LNCAP (cell line): ENCODE measurements around the gene C1orf216.

Experiments
- TF ChIP-seq, protein P1 (sequence below): fragments of 450-650 bp; IDR thresholded peaks from 2 replicates; pipeline ENCODE4 v1.5.1; 2017; ENCODE audit warnings: mild to moderate bottlenecking

The C1orf216 gene

GRCh38 chr1:35714921-35715567 is 3.6 kb downstream of the C1orf216 start:
- TF ChIP-seq, protein P1, sequence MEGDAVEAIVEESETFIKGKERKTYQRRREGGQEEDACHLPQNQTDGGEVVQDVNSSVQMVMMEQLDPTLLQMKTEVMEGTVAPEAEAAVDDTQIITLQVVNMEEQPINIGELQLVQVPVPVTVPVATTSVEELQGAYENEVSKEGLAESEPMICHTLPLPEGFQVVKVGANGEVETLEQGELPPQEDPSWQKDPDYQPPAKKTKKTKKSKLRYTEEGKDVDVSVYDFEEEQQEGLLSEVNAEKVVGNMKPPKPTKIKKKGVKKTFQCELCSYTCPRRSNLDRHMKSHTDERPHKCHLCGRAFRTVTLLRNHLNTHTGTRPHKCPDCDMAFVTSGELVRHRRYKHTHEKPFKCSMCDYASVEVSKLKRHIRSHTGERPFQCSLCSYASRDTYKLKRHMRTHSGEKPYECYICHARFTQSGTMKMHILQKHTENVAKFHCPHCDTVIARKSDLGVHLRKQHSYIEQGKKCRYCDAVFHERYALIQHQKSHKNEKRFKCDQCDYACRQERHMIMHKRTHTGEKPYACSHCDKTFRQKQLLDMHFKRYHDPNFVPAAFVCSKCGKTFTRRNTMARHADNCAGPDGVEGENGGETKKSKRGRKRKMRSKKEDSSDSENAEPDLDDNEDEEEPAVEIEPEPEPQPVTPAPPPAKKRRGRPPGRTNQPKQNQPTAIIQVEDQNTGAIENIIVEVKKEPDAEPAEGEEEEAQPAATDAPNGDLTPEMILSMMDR, result no peak

DNA sequence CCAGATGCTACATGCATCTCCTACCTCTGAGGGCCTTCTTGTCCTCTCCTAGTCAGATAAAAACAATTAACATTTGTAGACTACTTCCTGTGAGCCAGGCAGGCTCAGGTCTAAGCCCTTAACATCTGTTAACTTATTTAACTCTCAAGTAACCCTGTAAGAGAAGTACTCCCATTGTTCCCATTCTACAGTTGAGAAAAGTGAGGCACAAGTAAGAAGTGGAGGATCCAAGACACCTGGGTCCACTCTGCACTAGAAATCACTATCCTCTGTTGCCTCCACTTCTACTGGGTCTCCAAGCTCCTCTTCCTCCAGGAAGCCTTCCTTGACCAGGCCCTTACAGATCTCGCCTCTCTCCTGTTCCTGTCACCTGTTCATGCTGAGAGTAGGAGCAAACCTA is 9.7 kb downstream of the C1orf216 start:
- TF ChIP-seq, protein P1, result no peak

DNA sequence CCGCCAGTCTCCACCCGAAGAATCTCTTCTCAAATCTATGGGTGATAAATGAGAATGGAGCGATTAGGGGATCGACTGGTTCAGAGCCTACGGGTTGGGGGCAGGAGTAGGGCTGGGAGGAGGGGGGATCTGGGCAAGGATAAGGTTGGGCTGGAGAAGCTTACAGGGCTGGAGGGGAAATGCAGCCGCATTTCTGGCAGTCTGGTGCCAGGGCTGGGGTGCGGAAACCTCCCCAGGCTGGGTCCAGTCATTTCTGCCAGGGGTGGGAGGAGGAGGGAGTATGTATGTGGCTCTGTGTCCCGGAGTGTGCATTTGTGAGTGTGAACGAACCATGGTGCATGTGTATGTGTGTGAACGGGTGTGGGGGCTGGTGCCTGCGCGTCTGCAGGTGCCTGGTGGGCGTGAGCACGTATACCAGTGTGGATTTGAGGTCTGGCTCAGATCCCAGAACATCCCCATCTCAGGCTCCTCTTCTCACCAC is 10.2 kb downstream of the C1orf216 start:
- TF ChIP-seq, protein P1, result no peak

GRCh38 chr1:35707601-35708440 is 10.9 kb downstream of the C1orf216 start:
- TF ChIP-seq, protein P1, result no peak

DNA sequence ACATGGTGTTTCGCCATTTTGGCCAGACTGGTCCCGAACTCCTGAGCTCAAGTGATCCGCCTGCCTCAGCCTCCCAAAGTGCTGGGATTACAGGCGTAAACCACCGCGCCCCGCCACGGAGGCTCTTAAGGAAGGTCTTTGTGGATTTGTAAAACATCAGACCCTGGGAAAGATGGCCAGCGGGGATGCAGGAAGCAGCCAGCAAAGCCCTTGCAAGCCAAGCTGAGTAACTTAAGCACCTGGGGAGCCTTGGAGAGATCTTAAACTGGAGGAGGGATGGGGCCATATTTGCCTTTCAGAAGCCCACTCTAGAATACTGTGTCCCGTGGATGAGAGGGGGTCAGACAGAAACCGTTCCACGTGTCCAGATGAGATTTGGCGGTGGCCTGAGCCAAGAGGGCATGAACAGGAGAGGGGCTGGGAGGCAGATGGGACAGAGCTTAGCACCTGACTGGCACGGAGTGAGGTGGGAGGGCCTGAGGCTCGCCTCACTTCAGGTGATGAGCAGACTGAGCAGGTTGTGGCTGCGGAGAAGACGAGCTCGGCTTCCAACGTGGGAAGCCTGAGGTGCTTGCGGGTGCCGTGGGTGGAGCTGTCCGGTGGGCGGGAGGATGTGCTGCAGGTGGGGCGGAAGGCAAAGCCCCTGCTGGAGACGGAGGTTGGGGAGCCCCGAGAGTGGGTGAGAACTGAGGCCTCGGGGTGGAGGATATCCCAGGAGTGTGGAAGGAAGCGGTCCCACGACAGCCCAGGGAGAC is 11.7 kb downstream of the C1orf216 start:
- TF ChIP-seq, protein P1, result no peak

- TF ChIP-seq, protein P1, result no peak
These were observed 16.2 kb downstream of the C1orf216 start for GRCh38 chr1:35702508-35702907.

DNA sequence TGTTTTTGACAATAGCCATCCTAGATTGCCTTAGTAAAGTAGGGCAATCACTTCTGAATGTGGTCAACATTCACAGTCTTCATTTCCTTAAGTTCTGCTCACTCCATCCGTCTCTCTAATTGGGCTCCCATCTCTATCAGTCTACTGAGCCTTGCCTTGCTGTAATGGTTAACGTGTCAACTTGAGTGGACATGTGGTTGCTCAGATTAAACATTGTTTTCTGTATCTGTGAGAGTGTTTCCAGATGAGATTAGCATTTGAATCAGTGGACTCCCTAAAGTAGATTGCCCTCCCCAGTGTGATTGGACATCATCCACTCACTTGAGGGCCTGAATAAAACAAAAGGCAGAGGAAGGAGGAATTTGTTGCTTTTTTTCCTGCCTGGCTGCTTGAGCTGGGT is 26.4 kb downstream of the C1orf216 start:
- TF ChIP-seq, protein P1, result no peak
